RWPE2 (cell line): Measurements from ENCODE around the gene WIZ.

Experiments
- ATAC-seq: fragments of 200-7000 bp; cut with Tn5 transposase; 3 replicates; pipeline ENCODE4 v1.9.1; 2021; ENCODE audit warnings: low read depth
- DNase-seq: peaks from one replicate; pipeline ENCODE4 v3.0.0-alpha.2; 2020; ENCODE audit warnings: low spot score
- H3K27ac ChIP-seq: fragments of 450-650 bp; 2 replicates; pipeline ENCODE4 v1.5.1; 2017; ENCODE audit warnings: mild to moderate bottlenecking; ENCODE audit not compliant: poor library complexity, severe bottlenecking
- H3K27me3 ChIP-seq: fragments of 250-450 bp; sonication (Bioruptor Pico); 2 replicates; pipeline ENCODE4 v1.5.1; 2021; ENCODE audit warnings: mild to moderate bottlenecking, moderate library complexity; ENCODE audit not compliant: insufficient read depth, poor library complexity, severe bottlenecking
- H3K36me3 ChIP-seq: fragments of 250-450 bp; sonication (Bioruptor Pico); 2 replicates; pipeline ENCODE4 v1.5.1; 2020; ENCODE audit warnings: low read depth, mild to moderate bottlenecking, moderate library complexity
- H3K4me1 ChIP-seq: fragments of 250-450 bp; sonication (Bioruptor Pico); 2 replicates; pipeline ENCODE4 v1.5.1; 2021; ENCODE audit warnings: mild to moderate bottlenecking, moderate library complexity; ENCODE audit not compliant: insufficient read depth, poor library complexity, severe bottlenecking
- H3K4me3 ChIP-seq: fragments of 250-450 bp; sonication (Bioruptor Pico); 2 replicates; pipeline ENCODE4 v1.5.1; 2021; ENCODE audit warnings: mild to moderate bottlenecking, moderate library complexity; ENCODE audit not compliant: severe bottlenecking
- H3K9me3 ChIP-seq: fragments of 250-450 bp; sonication (Bioruptor Pico); 2 replicates; pipeline ENCODE4 v1.5.1; 2021; ENCODE audit warnings: mild to moderate bottlenecking, moderate library complexity; ENCODE audit not compliant: severe bottlenecking
- CTCF ChIP-seq: fragments of 450-650 bp; IDR thresholded peaks from one replicate; pipeline ENCODE4 v1.5.1; 2017; ENCODE audit warnings: mild to moderate bottlenecking, moderate library complexity; ENCODE audit not compliant: poor library complexity, severe bottlenecking

Gene WIZ

GRCh38 chr19:15444505-15445226 lies 5.1 kb downstream of the WIZ start:
- ATAC-seq = no peak
- TF ChIP-seq CTCF = no peak
- DNase-seq = no peak
- Histone ChIP-seq H3K4me1 (no peaks in the 10 kb centered on the region), H3K27me3 (no peaks in the 10 kb centered on the region), H3K9me3 (no peaks in the 10 kb centered on the region), H3K27ac (no peak overlapping the region), H3K4me3 (no peak overlapping the region), H3K36me3 (no peaks in the 10 kb centered on the region)

- no peaks in the 10 kb centered on the region for H3K9me3 ChIP-seq
- no peaks in the 10 kb centered on the region for H3K27me3 ChIP-seq
- H3K4me3 ChIP-seq = no peak overlapping the region
- no peak overlapping the region for H3K27ac ChIP-seq
- H3K4me1 ChIP-seq = no peaks in the 10 kb centered on the region
- no peak for TF ChIP-seq CTCF
- no peak for DNase-seq
- no peaks in the 10 kb centered on the region for H3K36me3 ChIP-seq
- no peak for ATAC-seq
Measured at GRCh38 chr19:15443838-15444237, 5.9 kb downstream of the WIZ start.

- DNase-seq (no peak), ATAC-seq (no peak)
- no peak for TF ChIP-seq CTCF
- no peak overlapping the region for H3K4me3 ChIP-seq
- H3K36me3 ChIP-seq = no peaks in the 10 kb centered on the region
- no peaks in the 10 kb centered on the region for H3K4me1 ChIP-seq
- H3K27me3 ChIP-seq = no peaks in the 10 kb centered on the region
- no peak overlapping the region for H3K27ac ChIP-seq
- no peaks in the 10 kb centered on the region for H3K9me3 ChIP-seq
Measured at GRCh38 chr19:15443325-15443724, 6.4 kb downstream of the WIZ start.

- H3K4me3 ChIP-seq = no peak overlapping the region
- no peak for DNase-seq
- no peaks in the 10 kb centered on the region for H3K4me1 ChIP-seq
- no peak for ATAC-seq
- no peaks in the 10 kb centered on the region for H3K36me3 ChIP-seq
- no peak overlapping the region for H3K27ac ChIP-seq
- no peaks in the 10 kb centered on the region for H3K9me3 ChIP-seq
- H3K27me3 ChIP-seq = no peaks in the 10 kb centered on the region
- no peak for TF ChIP-seq CTCF
Measured at GRCh38 chr19:15442142-15442920, 7.4 kb downstream of the WIZ start.

- no peak overlapping the region for H3K4me3 ChIP-seq
- no peaks in the 10 kb centered on the region for H3K9me3 ChIP-seq
- H3K36me3 ChIP-seq = no peaks in the 10 kb centered on the region
- no peaks in the 10 kb centered on the region for H3K27me3 ChIP-seq
- no peaks in the 10 kb centered on the region for H3K4me1 ChIP-seq
- no peak overlapping the region for H3K27ac ChIP-seq
- no peak for TF ChIP-seq CTCF
- ATAC-seq (no peak), DNase-seq (no peak)
Measured at GRCh38 chr19:15441317-15441716, 8.4 kb downstream of the WIZ start.
